GM19025 (cell line): ENCODE measurements around the gene NELL1.

Source experiments
- ATAC-seq: cut with Tn5 transposase; IDR thresholded peaks from one replicate; pipeline ENCODE4 v1.9.1; 2021; ENCODE audit warnings: mild to moderate bottlenecking, low read depth, moderate library complexity; ENCODE audit not compliant: unreplicated experiment

The NELL1 gene

DNA sequence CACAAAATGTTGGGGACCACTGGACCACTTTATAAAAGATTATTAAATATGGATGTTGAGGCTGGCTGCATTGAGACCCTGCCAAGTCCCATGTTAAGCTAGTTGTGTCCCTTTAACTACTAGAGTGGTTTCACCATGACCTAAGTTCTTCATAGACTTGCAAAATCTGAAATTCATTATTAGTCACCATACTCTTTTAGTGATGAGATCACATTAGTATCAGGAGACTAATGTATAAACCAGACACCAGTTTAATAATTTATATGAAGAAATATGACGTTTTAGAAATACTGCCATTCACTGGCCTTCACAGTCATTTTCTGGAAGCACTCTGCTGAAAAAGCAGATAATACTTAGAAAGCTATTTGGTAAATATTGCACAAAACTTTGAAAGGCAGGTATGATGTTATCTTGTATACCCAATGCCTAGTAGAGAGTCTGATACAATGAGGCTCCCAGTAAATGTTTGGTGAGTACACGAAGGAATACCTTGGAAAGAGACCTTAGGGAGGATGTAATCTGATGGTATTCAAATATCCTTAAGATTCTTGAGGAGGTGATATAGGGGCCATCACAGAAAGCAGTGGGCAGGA lies 795.3 kb downstream of the NELL1 start:
- ATAC-seq: no peak

DNA sequence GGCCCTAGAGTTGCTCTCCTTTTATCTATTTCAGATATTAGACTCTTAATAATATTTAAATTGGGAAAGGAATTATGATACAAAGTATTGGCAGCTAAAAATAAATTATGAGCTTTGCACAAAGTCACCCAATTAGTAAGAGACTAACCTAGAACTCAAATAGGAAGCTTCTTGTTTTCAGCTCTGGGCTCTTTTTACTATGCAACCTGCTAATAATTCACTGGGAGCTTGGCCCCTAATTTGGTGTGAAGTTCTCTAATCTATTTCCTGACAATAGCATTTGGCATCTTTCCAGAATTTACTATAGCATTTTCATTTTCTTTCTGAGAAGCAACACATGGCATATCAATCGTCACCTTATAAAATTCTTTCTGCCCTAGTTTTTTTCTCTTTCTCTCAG lies 795.8 kb downstream of the NELL1 start:
- no peak for ATAC-seq

DNA sequence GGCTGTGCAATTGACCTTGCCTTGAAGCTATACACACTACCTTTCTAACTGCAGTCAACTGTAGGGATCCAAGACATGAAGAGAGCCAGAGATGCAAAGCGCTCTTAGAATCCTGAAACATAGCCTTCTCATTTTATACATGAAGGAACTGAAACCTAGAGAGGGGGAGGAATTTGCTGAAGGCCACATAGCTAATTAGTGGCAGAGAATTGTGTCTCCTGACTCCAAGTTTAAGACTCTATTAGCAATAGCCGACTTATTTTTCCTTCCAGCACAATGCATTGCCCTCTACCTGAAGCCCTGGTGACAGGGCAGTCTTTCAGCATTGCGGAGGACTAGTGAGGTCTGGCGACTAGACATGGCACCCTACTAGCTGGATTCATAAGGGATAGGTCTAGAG lies 796.5 kb downstream of the NELL1 start:
- no peak for ATAC-seq

DNA sequence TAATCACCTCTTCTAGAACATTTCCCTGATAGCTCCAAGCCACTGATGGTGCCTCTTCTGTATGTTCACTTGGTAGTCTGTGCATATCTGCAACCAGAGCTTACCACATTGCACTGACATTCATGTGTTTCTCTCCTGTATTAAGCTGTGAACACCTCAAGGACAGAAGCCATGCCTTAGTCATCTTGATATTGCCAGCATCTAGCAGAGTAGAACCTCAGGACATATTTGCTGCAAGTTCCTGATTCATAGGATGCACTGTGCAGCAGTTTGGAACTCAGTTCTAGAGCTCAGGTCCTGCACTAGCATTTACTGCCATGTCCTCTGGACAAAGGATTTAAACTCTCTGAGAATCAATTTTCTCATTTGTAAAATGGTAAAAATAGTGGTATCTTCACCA lies 801.1 kb downstream of the NELL1 start:
- no peak for ATAC-seq

DNA sequence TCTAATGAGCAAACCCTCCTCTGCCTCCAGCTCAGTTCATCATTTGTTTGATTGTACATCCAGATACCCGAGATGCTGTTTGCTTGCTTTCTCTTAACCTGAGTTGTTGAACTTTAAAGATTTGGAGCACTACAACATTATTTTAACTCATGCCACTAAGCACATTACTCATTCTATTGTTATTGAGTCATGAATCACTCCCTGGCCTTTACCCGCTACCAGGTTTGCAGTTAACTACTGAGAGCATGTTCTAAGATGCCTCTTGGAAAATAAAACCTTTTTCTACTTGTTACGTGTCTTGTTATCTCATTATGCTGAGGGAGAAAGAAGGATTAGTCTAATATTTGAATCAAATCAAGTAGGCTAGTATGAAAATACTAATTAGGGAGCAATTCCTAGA lies 802.9 kb downstream of the NELL1 start:
- ATAC-seq: no peak

DNA sequence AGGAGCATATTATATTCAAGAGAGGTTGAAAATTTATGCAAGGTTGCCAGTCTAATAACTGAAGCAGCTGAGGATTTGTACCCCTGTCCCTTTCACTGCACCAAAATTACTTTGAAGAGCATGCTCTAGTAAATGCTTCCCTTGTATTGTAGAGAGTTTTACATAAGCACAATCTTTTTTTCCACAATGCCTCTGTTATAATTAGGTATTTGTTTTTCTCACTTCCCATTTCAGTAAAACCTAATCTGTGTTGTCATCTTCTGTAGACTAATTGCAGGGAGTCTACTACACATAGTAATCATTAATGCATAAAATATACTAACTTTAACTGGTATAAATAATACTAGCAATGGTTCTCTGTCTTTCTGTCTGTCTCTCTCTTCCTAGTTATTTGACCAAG lies 805.1 kb downstream of the NELL1 start:
- ATAC-seq: no peak

DNA sequence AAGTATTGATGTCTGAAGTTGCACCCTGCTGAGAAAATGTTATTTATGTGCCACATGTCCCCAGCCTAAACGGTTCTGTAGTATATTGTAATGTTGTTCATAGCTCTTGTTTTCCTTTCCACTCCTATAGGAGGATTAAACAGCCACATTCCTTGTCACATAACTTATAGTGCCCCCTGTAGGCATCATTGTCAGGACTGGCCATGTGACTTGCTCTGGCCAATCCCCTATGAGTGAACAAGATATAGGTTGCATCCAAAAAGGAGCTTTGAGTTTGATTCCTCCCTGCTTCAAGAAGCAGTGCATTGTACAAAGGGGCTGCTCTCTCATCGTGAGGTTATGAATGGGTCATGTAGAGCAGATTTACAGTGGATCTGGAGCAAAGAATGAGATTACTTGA lies 805.9 kb downstream of the NELL1 start:
- no peak for ATAC-seq

DNA sequence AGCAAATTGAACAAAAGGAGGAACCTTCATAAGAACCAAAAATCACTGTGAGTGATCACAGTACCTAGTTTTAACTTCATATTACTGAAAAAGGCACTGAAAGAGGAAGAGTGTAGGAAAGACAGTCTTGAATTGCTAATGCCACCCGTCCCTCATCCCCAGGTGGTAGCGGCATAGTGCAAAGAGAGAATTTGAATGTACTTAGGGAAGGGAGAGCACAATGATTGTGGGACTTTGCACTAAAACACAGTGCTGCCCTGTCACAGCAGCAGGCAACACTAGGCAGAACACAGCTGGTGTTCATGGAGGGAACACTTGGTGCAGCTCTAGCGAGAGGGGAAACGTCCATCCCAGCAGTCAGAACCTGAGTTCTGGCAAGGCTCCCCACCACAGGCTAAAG lies 807.2 kb downstream of the NELL1 start:
- no peak for ATAC-seq

DNA sequence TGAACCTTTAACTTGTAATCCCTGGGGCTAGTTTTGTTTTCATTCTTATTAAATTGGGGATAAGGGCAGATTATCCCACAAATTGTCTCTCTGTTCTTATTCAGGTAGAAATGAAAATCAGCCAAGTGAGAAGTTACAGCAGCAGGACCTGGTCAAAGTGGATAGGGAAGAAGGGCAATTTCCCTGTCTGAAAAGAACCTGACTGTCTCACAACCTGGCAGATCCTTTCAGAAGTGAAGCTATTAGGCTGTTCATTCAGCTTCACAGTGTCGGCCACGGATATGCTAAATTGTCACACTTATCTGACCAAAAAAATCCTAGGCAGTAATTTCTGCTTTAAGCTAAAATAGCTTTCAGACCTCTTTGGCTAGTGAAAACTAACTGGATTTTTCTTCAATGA lies 810.9 kb downstream of the NELL1 start:
- ATAC-seq: no peak

DNA sequence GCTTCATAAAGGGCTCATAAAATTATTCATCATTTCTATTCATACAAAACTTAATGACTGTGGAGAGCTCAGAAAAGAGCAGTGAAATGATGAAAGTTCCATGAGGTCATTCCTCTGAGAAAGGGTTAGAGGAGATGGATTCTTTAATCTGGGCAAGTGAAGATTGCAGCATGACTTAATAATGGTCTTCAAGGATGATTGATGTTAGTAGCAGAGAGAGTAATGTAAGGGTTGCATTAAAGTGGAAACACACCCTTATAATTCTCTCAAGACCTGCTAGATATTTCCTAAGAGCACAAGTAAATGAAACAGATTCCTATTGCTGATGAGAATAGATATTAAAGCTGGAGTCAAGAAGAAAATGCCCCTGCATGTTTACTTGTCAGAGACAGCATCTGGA lies 811.9 kb downstream of the NELL1 start:
- no peak for ATAC-seq

DNA sequence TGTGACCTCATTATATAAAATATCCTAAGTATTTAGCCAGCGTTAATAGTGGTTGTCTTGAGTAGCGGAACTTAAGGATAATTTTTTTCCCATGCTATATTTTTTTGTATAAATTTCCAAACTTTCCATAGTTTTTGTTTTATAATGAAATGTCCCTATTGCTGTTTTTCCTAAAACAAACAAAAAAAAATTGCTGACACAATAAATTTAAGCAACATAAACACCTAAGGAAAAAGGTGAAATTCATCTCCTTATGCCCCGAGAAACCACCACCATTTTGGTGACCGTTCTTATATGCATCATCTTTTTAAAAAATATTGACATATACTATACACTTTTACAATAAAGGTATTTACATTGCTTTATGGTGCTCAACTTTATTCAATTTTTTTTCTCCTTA lies 814.7 kb downstream of the NELL1 start:
- no peak for ATAC-seq

DNA sequence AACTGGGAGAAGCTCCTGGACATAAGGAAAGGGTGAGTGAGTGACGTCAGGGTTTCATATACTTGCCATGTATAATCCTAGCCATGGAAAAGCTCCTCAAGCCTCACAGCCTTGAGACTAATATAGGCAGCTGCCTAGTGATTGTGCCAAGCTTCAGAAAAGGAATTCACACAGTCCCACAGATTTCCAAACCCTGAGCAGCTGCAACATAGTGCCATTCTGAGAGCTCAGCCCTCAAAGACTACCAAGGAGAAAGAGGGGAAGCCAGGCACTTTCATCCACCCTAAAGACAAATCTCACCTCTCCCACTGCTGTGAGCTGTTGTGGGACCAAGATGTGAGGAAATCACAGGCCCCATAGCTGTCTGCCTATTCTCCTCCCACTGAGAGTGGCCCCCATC lies 815.6 kb downstream of the NELL1 start:
- ATAC-seq: no peak

DNA sequence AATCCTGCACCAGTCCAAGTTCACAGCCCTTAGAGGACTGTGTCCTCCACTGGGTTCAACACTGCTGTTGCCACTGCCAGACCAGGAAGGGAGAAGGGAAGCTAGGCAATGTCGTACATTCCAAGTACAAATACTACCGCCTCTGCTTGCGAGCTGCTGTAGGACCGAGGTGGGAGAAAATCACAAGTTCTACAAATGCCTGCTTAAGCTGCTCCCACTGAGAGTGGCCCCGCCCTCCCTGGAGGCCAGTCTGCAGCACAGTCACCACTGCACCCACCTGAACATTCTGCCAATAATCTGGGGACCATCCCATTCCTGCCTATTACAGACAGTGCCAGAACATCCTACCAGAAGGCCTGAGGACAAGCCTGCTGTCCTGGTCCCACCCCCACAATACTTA lies 816.0 kb downstream of the NELL1 start:
- ATAC-seq: no peak

DNA sequence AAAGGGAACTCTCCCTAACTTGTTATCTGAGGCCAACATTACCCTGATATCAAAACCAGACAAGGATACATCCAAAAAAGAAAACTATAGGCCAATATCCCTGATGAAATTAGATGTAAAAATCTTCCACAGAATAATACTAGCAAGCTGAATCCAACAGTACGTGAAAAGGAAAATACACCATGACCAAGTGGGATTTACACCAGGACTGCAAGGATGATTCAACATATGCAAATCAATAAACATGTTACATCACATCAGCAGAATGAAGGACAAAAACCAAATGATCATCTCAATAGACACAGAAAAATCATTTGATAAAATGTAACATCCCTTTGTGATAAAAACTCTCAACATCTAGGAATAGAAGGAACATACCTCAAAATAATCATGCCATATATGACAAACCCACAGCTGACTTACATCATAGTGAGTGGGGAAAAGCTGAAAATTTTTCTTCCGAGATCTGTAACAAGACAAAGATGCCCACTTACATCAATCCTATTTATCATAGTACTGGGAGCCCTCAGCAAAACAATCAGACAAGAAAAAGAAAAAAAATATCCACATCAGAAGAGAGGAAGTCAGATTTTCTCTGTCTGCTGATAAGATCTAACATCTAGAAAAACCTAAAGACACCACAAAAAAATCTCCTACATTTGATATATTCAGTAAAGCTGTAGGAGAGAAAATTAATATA lies 820.2 kb downstream of the NELL1 start:
- ATAC-seq: no peak

DNA sequence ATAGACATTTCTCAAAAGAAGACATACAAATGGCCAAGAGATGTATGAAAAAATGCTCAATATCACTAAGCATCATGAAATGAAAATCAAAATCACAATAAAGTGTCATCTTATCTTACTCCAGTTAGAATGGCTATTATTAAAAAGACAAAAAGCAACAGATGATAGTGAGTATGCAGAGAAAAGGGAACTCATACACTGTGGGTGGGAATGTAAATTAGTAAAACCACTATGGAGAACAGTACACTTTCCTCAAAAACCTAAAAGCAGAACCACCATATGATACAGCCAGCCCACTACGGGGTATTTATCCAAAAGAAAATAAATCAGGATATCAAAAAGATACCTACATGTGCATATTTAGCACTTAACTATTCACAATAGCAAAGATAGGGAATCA lies 823.5 kb downstream of the NELL1 start:
- ATAC-seq: no peak

DNA sequence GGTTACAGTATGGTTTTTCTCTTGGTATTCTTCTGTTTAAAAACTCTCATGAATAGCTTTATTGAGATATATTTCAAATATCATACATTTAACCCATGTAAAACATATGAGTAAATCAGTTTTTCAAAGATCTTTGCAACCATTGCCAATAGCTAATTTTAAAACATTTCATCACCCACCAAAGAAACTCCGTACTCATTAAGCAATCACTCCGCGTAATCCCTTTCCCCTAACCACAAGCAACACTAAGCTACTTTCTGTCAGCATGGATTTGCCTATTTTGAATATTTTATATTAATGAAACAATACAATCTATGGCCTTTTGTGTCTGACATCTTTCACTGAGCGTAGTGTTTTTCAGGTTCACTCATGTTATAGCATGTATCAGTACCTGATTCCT lies 825.6 kb downstream of the NELL1 start:
- ATAC-seq: no peak

DNA sequence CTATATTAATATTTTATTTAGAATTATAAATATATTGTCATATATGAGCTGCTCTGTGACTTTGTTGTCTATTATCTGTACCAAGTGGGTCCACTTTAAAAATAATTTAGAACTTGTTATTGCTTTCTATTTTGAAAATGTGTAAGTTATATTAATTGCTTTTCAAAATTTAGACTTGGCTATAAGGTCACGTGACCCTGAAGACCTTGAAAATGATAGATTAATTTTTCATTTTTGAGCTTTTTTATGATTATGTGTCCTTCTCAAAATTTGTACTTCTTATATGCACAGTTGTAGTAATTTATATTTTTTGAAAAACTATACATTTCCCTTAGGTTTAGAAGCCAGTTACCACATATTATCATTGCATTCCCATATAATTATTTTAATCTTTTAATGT lies 826.5 kb downstream of the NELL1 start:
- no peak for ATAC-seq

DNA sequence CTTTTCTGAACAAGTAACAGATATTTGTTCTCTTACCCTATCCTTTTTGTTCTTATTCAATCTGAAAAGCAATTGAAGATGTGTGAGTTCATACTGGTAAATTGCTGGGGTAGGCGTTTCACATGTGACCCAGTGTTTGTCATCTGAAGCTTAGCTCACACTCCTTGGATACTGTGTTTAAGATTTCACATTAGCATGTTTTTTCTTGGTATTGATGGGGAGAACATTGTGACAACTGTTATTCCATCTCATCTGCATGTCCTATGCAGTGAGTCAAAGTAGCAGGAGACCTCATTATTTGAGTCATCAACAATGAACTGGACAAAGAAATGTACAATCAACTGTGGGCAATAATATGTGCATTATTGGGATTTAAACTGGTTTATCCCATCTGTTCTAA lies 831.9 kb downstream of the NELL1 start:
- ATAC-seq: no peak

DNA sequence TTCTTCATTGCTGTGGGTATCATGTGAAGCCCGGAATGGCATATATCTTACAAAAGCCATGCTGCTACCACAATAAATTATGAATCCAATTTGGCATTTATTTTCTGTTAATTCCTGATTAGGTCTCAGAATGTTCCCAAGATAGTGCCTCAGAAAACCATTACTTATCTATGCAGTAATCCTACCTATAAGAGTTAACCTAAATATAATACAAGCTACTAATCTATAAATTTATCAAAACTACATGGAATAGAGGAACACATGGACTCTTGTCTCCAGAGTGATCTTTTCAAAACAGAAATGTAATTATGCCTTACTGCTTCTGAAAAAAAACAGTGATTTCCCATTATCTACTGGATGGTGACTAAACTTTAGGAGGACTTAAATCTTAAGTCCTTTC lies 835.7 kb downstream of the NELL1 start:
- ATAC-seq: no peak

DNA sequence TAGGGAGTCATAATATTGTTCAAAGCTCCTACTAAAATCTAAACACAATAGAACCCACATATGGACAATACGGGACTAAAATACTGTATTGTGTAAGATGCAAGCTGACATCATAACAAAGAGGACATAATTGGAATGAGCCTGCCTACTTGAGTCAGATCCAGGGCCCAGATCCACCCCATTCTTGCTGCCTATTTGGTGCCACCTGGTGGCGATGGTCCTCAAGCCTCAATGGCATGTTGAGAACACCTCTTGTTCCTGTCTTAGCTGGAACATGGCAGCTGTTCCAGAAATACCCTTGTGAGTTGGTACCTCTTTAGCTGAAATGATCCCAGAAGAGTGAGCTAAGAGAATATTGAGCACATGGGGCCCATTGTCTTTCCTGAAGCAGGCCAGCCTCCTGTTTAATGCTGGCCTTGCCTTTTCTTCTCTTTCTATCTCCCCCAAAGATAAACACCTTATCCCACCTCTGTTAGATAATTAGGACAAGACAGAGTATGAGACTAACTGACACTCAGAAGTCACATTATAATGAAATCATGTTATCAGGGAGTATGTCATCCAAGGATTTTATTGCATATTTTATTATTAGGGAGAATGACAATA lies 842.6 kb downstream of the NELL1 start:
- ATAC-seq: peak; percentile 78

DNA sequence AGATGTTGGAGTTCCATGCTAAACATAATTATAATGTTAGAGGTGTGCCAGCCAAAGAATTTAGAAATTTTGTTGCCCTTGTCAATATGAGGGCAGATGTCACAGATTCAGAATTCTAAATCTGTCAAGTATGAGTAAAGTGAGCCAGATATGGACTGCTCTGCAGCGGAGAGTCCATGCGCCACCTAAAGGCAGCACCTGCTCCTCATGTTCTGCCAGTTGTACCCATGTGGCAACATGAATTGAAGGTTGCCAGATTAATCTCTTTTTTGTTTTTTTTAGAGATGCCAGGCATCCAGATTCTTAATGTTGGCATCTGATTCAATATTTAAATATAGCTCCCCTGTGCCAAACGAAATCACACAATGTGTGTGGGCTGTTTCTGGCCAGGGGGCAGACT lies 844.9 kb downstream of the NELL1 start:
- ATAC-seq: no peak

DNA sequence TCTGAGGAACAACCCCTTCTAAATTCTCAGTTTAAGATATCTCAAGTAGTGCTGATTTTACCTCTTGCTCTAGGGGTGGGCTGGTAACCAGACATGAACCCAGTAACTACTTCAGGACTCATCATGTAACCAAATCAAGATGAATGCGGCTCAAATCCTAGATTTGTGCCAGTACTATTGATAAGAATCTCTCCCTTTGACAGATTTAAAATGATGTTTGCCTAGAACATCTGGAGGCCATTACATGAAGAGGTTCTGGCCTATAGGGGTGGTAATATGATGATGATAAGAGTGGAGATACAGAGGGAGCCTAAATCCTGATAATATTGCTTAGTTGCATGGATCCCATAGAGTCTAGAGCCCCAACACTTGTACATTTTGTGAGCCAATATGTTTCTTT lies 850.9 kb downstream of the NELL1 start:
- no peak for ATAC-seq
